HepG2 (cell line): ENCODE results near the gene CARD8. TPM values are rescaled to one million over a fixed set of nuclear protein-coding genes. Genes with fewer than 3 reads are reported as not detected.

Source experiments
- DMAP1 ChIP-seq: IDR thresholded peaks from 2 replicates; pipeline ENCODE4 v1.6.1; 2016
- HNF4A ChIP-seq: sonication (generic); formaldehyde crosslinking; IDR thresholded peaks from 2 replicates; pipeline ENCODE4 v1.4.0; 2020; ENCODE audit warnings: missing genetic modification reagents
- HOXA5 ChIP-seq: sonication (generic); formaldehyde crosslinking; IDR thresholded peaks from 2 replicates; pipeline ENCODE4 v1.4.0; 2020; ENCODE audit warnings: missing genetic modification reagents
- HOXD1 ChIP-seq: sonication (generic); formaldehyde crosslinking; IDR thresholded peaks from 2 replicates; pipeline ENCODE4 v1.5.0; 2020; ENCODE audit warnings: missing genetic modification reagents
- IRF9 ChIP-seq: sonication (generic); formaldehyde crosslinking; IDR thresholded peaks from 2 replicates; pipeline ENCODE4 v1.8.0; 2022; ENCODE audit warnings: missing genetic modification reagents, mild to moderate bottlenecking, borderline replicate concordance
- MAF1 ChIP-seq: sonication (generic); formaldehyde crosslinking; IDR thresholded peaks from 2 replicates; pipeline ENCODE4 v1.5.0; 2020; ENCODE audit warnings: missing genetic modification reagents, borderline replicate concordance
- NFYC ChIP-seq: IDR thresholded peaks from 2 replicates; pipeline ENCODE4 v1.6.1; 2016; ENCODE audit warnings: missing genetic modification reagents, missing compliant biosample characterization
- NRL ChIP-seq: sonication (generic); formaldehyde crosslinking; IDR thresholded peaks from 2 replicates; pipeline ENCODE4 v1.5.0; 2020; ENCODE audit warnings: missing genetic modification reagents, mild to moderate bottlenecking, moderate library complexity, borderline replicate concordance
- PBX2 ChIP-seq: IDR thresholded peaks from 2 replicates; pipeline ENCODE4 v1.6.1; 2016; ENCODE audit warnings: control low read depth
- PHB2 ChIP-seq: fragments of 450-650 bp; IDR thresholded peaks from 2 replicates; pipeline ENCODE4 v1.6.1; 2018; ENCODE audit not compliant: partially characterized antibody
- POLR2G ChIP-seq: fragments of 200-400 bp; formaldehyde crosslinking; IDR thresholded peaks from 2 replicates; pipeline ENCODE4 v1.6.1; 2018; ENCODE audit warnings: mild to moderate bottlenecking, low read depth, low read length, moderate library complexity
- RARG ChIP-seq: sonication (generic); formaldehyde crosslinking; IDR thresholded peaks from 2 replicates; pipeline ENCODE4 v1.4.0; 2020; ENCODE audit warnings: low read depth, mild to moderate bottlenecking, missing genetic modification reagents
- SRSF4 ChIP-seq: fragments of 200-400 bp; formaldehyde crosslinking; IDR thresholded peaks from one replicate; pipeline ENCODE4 v1.6.1; 2018; ENCODE audit warnings: mild to moderate bottlenecking, low read depth, low read length, moderate library complexity; ENCODE audit not compliant: poor library complexity, severe bottlenecking
- SRY ChIP-seq: sonication (generic); formaldehyde crosslinking; IDR thresholded peaks from 2 replicates; pipeline ENCODE4 v1.8.0; 2022; ENCODE audit warnings: mild to moderate bottlenecking, missing genetic modification reagents
- SSRP1 ChIP-seq: IDR thresholded peaks from 2 replicates; pipeline ENCODE4 v1.6.1; 2016; ENCODE audit warnings: control low read depth
- TRIM24 ChIP-seq: sonication (generic); formaldehyde crosslinking; IDR thresholded peaks from 2 replicates; pipeline ENCODE4 v1.8.0; 2022; ENCODE audit warnings: mild to moderate bottlenecking, missing genetic modification reagents
- ZBTB20 ChIP-seq: sonication (generic); formaldehyde crosslinking; IDR thresholded peaks from 2 replicates; pipeline ENCODE4 v1.8.1; 2023; ENCODE audit warnings: missing genetic modification reagents, low read depth, mild to moderate bottlenecking, borderline replicate concordance
- ZFP36L1 ChIP-seq: sonication (generic); formaldehyde crosslinking; IDR thresholded peaks from 2 replicates; pipeline ENCODE4 v1.8.0; 2022; ENCODE audit warnings: mild to moderate bottlenecking, missing genetic modification reagents, moderate library complexity
- ZFP82 ChIP-seq: sonication (generic); formaldehyde crosslinking; IDR thresholded peaks from 2 replicates; pipeline ENCODE4 v1.5.1; 2020; ENCODE audit warnings: mild to moderate bottlenecking, missing genetic modification reagents, borderline replicate concordance
- ZNF20 ChIP-seq: sonication (generic); formaldehyde crosslinking; IDR thresholded peaks from 2 replicates; pipeline ENCODE4 v1.4.0; 2020; ENCODE audit warnings: mild to moderate bottlenecking, moderate library complexity, missing genetic modification reagents
- ZNF44 ChIP-seq: sonication (generic); formaldehyde crosslinking; IDR thresholded peaks from 2 replicates; pipeline ENCODE4 v1.5.1; 2020; ENCODE audit warnings: mild to moderate bottlenecking, missing genetic modification reagents
- ZNF569 ChIP-seq: sonication (generic); formaldehyde crosslinking; IDR thresholded peaks from 2 replicates; pipeline ENCODE4 v1.5.0; 2020; ENCODE audit warnings: mild to moderate bottlenecking, missing genetic modification reagents, moderate library complexity, borderline replicate concordance
- ZNF609 ChIP-seq: sonication (generic); formaldehyde crosslinking; IDR thresholded peaks from 2 replicates; pipeline ENCODE4 v1.4.0; 2020; ENCODE audit warnings: mild to moderate bottlenecking, missing genetic modification reagents, borderline replicate concordance
- ZNF616 ChIP-seq: sonication (generic); formaldehyde crosslinking; IDR thresholded peaks from 2 replicates; pipeline ENCODE4 v1.5.0; 2020; ENCODE audit warnings: low read depth, mild to moderate bottlenecking, missing genetic modification reagents
- ZNF879 ChIP-seq: sonication (generic); formaldehyde crosslinking; IDR thresholded peaks from 2 replicates; pipeline ENCODE4 v1.8.1; 2023; ENCODE audit warnings: missing genetic modification reagents
- polyA plus RNA-seq, 8 experiments: library from polyadenylated mRNA; depleted of rRNA in 3 of 8; stranded (reverse) in 7 of 8; unstranded in 1 of 8; fragments of >200 nt; fragmentation: Illumina TruSeq in 4 of 8; extraction: Trizol in 4 of 8; gene quantifications; 2 replicates each; pipeline versions ENCODE4 v1.2.1 to v1.2.3, GENCODE V29; 2011 to 2016; ENCODE audit warnings: low read depth in 4 of 8, missing spikeins in 1 of 8, mixed read lengths in 1 of 8; ENCODE audit not compliant: insufficient read depth in 1 of 8
- total RNA-seq, 5 experiments: library from RNA; depleted of rRNA; stranded (reverse); fragments of >200 nt; fragmentation: Illumina TruSeq; extraction: Trizol; gene quantifications; 2 replicates each; pipeline ENCODE4 v1.2.3, GENCODE V29; 2016; ENCODE audit warnings: low read depth in 1 of 5

Gene CARD8
- total and polyA plus RNA-seq, 2 of the 13 experiments (the other 11 are each of a cell fraction or from before 2014, with no cell fraction given): 15.0 to 19.2 TPM

- TF ChIP-seq MAF1 (CRISPR knock-in tag): no peak
- no peak for TF ChIP-seq ZNF569 (CRISPR knock-in tag)
- peak; percentile 7; the same call in 1 of the 2 replicates for TF ChIP-seq HNF4A (CRISPR knock-in tag)
- TF ChIP-seq SRY (CRISPR knock-in tag): no peak
- TF ChIP-seq NFYC (CRISPR knock-in tag): peak; percentile 55
- 0 out of 2 replicates have a peak, but pooled peaks have one; percentile 67 for TF ChIP-seq ZNF616 (CRISPR knock-in tag)
- TF ChIP-seq ZNF879 (CRISPR knock-in tag): no peak
- TF ChIP-seq SRSF4: no peak
- TF ChIP-seq PBX2 (CRISPR knock-in tag): no peak
- no peak for TF ChIP-seq ZBTB20 (CRISPR knock-in tag)
- TF ChIP-seq ZFP82 (CRISPR knock-in tag): no peak
- no peak for TF ChIP-seq HOXA5 (CRISPR knock-in tag)
- no peak for TF ChIP-seq ZNF44
- no peak for TF ChIP-seq DMAP1 (CRISPR knock-in tag)
- TF ChIP-seq HOXD1 (CRISPR knock-in tag): no peak
- no peak for TF ChIP-seq ZNF609
- TF ChIP-seq NRL: peak; percentile 59; the same call in 1 of the 2 replicates
- TF ChIP-seq TRIM24: no peak
- no peak for TF ChIP-seq RARG (CRISPR knock-in tag)
- TF ChIP-seq IRF9 (CRISPR knock-in tag): no peak
- no peak for TF ChIP-seq SSRP1 (CRISPR knock-in tag)
- peak; percentile 70 for TF ChIP-seq POLR2G
- no peak for TF ChIP-seq ZNF20 (CRISPR knock-in tag)
- no peak for TF ChIP-seq PHB2
- TF ChIP-seq ZFP36L1 (CRISPR knock-in tag): no peak
Measured at GRCh38 chr19:48203794-48204628, 51.7 kb downstream of the CARD8 start (continued).
